ENCODE data around the gene ITCH. TPM values are rescaled to one million over a fixed set of nuclear protein-coding genes. Genes with fewer than 3 reads are reported as not detected.
A peak's percentile ranks its signal among the peaks of the same experiment; 100 is the strongest.

The ITCH gene
- total and polyA plus RNA-seq, 9 of the 15 experiments (the other 6 are each of a cell fraction or from before 2014, with no cell fraction given), result 7.5 to 53.0 (median 22.9) TPM

DNA sequence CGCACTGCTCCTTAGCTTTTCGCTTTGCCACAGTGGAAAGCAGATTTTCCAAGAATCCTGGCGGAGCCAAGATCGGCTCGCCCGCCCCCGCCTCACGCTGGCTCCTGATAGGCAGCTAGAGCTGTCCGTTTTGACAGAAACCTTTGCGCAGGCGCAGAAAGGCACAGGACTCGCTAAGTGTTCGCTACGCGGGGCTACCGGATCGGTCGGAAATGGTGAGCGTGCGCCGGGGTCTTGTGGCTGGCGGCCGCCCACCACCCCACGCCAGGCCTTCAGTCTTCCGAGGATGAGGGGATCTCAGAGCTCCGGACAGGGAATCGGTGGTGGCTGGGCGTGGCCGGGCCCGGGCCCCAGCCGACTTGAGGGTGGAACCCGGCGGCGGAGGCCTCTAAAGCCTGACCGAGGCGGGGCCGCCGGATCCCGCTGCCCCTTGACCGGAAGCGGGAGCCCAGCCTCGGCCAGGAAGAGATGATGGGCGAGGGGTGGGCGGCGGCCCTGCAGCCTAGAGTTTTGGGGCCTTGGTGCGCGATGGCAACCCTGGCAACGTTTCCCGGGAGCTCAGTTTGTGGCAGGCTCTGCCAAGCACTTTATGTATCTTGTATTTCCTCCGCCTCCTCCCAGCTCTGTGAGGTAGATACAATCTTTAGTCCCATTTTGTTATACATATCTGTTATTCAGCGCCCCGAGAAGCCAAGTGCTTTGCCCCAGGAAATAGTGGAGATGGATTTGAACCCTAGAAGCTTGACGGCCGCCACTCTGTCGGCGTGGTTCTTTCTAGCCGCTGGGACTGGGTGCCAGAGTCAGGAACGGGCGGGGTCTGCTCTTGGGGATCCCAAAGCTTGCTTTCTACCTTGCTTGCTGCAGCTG is 153.4 kb downstream of the ITCH start, which contains the start of gene DYNLRB1 (continued):
- TF ChIP-seq SIX5 (IDR thresholded peaks at IDR 0.05; ENCODE audit: borderline replicate concordance in 1 of 2, insufficient read depth in 1 of 2, low read depth in 1 of 2, low read length in 2 of 2), result no peak
- TF ChIP-seq ZNF778 (CRISPR knock-in tag; IDR thresholded peaks at IDR 0.05), result no peak
- no peak for TF ChIP-seq EHMT2 (IDR thresholded peaks at IDR 0.05)
- peak; percentile 83 for TF ChIP-seq PHF20 (IDR thresholded peaks at IDR 0.05; ENCODE audit: partially characterized antibody)
- no peak for TF ChIP-seq HNRNPH1 (optimal IDR thresholded peaks at IDR 0.05; ENCODE audit: low read depth, low read length)
- peak; percentile 62 for TF ChIP-seq SMAD1 (IDR thresholded peaks at IDR 0.05; ENCODE audit: low read depth, low read length, partially characterized antibody)
- TF ChIP-seq, protein P1, sequence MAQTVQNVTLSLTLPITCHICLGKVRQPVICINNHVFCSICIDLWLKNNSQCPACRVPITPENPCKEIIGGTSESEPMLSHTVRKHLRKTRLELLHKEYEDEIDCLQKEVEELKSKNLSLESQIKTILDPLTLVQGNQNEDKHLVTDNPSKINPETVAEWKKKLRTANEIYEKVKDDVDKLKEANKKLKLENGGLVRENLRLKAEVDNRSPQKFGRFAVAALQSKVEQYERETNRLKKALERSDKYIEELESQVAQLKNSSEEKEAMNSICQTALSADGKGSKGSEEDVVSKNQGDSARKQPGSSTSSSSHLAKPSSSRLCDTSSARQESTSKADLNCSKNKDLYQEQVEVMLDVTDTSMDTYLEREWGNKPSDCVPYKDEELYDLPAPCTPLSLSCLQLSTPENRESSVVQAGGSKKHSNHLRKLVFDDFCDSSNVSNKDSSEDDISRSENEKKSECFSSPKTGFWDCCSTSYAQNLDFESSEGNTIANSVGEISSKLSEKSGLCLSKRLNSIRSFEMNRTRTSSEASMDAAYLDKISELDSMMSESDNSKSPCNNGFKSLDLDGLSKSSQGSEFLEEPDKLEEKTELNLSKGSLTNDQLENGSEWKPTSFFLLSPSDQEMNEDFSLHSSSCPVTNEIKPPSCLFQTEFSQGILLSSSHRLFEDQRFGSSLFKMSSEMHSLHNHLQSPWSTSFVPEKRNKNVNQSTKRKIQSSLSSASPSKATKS (CRISPR knock-in tag; IDR thresholded peaks at IDR 0.05), result no peak
- TF ChIP-seq ETV6 (IDR thresholded peaks at IDR 0.05; ENCODE audit: borderline replicate concordance in 1 of 2, low read depth in 2 of 2, low read length in 1 of 2), result no peak
- peak; percentile 37; the same call in 1 of the 2 replicates for TF ChIP-seq ETV6 (CRISPR knock-in tag; IDR thresholded peaks at IDR 0.05; ENCODE audit: borderline replicate concordance)
- TF ChIP-seq, protein P2, sequence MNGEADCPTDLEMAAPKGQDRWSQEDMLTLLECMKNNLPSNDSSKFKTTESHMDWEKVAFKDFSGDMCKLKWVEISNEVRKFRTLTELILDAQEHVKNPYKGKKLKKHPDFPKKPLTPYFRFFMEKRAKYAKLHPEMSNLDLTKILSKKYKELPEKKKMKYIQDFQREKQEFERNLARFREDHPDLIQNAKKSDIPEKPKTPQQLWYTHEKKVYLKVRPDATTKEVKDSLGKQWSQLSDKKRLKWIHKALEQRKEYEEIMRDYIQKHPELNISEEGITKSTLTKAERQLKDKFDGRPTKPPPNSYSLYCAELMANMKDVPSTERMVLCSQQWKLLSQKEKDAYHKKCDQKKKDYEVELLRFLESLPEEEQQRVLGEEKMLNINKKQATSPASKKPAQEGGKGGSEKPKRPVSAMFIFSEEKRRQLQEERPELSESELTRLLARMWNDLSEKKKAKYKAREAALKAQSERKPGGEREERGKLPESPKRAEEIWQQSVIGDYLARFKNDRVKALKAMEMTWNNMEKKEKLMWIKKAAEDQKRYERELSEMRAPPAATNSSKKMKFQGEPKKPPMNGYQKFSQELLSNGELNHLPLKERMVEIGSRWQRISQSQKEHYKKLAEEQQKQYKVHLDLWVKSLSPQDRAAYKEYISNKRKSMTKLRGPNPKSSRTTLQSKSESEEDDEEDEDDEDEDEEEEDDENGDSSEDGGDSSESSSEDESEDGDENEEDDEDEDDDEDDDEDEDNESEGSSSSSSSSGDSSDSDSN (IDR thresholded peaks at IDR 0.05; ENCODE audit: borderline replicate concordance in 1 of 2, low read depth in 2 of 2, low read length in 2 of 2), result peak in 1 of 2 experiments; percentile 71; a peak in 1 of 4 replicates
- peak; percentile 79 for TF ChIP-seq CXXC5 (CRISPR knock-in tag; IDR thresholded peaks at IDR 0.05)
- TF ChIP-seq, protein P3, sequence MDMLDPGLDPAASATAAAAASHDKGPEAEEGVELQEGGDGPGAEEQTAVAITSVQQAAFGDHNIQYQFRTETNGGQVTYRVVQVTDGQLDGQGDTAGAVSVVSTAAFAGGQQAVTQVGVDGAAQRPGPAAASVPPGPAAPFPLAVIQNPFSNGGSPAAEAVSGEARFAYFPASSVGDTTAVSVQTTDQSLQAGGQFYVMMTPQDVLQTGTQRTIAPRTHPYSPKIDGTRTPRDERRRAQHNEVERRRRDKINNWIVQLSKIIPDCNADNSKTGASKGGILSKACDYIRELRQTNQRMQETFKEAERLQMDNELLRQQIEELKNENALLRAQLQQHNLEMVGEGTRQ (CRISPR knock-in tag; IDR thresholded peaks at IDR 0.05), result no peak
- TF ChIP-seq RBBP5 (IDR thresholded peaks at IDR 0.05; ENCODE audit: borderline replicate concordance, insufficient read depth, low read length, poor library complexity, severe bottlenecking), result peak; percentile 91
- TF ChIP-seq SRSF3 (IDR thresholded peaks at IDR 0.05; ENCODE audit: insufficient read depth, low read length), result no peak
- TF ChIP-seq MTA1 (IDR thresholded peaks at IDR 0.05; ENCODE audit: borderline replicate concordance), result no peak
- TF ChIP-seq, protein P4, sequence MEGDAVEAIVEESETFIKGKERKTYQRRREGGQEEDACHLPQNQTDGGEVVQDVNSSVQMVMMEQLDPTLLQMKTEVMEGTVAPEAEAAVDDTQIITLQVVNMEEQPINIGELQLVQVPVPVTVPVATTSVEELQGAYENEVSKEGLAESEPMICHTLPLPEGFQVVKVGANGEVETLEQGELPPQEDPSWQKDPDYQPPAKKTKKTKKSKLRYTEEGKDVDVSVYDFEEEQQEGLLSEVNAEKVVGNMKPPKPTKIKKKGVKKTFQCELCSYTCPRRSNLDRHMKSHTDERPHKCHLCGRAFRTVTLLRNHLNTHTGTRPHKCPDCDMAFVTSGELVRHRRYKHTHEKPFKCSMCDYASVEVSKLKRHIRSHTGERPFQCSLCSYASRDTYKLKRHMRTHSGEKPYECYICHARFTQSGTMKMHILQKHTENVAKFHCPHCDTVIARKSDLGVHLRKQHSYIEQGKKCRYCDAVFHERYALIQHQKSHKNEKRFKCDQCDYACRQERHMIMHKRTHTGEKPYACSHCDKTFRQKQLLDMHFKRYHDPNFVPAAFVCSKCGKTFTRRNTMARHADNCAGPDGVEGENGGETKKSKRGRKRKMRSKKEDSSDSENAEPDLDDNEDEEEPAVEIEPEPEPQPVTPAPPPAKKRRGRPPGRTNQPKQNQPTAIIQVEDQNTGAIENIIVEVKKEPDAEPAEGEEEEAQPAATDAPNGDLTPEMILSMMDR (IDR thresholded peaks at IDR 0.05 in 2 of 3, conservative IDR thresholded peaks at IDR 0.05 in 1 of 3; ENCODE audit: insufficient read depth in 2 of 3, low read depth in 1 of 3, low read length in 3 of 3), result no peak; a peak in 1 of 6 replicates
- TF ChIP-seq ZNF134 (CRISPR knock-in tag; conservative IDR thresholded peaks at IDR 0.05), result no peak
- peak; percentile 75 for TF ChIP-seq FOS (IDR thresholded peaks at IDR 0.05; ENCODE audit: extremely low read depth, insufficient read length)
- peak; percentile 67; the same call in 1 of the 2 replicates for TF ChIP-seq KLF1 (tag; IDR thresholded peaks at IDR 0.05)
